ENCODE results near the gene TBCD.

- TF ChIP-seq CTCF (conservative IDR thresholded peaks at IDR 0.05 in 1 of 2, IDR thresholded peaks at IDR 0.05 in 1 of 2; ENCODE audit: extremely low read depth in 1 of 2, insufficient read depth in 1 of 2, low read depth in 1 of 2, low read length in 2 of 2), result no peak
- no peak for TF ChIP-seq EZH2 (IDR thresholded peaks at IDR 0.05; ENCODE audit: borderline replicate concordance, low read length)
These were observed 204.4 kb downstream of the TBCD start for GRCh38 chr17:82956146-82956725.

All from mammary epithelial cell (primary cell).